NK-92 (cell line): ENCODE data around the gene SPHK2.
"Not testable (repeated sequence)": the region's sequence is repeated elsewhere in the genome, so short reads cannot be mapped to it uniquely, and the experiment has no call there.

Experiments used
- DNase-seq: peaks from one replicate; lab custom pipeline; 2025; ENCODE audit not compliant: unreplicated experiment; lab: John Stamatoyannopoulos, UW

Gene SPHK2

DNA sequence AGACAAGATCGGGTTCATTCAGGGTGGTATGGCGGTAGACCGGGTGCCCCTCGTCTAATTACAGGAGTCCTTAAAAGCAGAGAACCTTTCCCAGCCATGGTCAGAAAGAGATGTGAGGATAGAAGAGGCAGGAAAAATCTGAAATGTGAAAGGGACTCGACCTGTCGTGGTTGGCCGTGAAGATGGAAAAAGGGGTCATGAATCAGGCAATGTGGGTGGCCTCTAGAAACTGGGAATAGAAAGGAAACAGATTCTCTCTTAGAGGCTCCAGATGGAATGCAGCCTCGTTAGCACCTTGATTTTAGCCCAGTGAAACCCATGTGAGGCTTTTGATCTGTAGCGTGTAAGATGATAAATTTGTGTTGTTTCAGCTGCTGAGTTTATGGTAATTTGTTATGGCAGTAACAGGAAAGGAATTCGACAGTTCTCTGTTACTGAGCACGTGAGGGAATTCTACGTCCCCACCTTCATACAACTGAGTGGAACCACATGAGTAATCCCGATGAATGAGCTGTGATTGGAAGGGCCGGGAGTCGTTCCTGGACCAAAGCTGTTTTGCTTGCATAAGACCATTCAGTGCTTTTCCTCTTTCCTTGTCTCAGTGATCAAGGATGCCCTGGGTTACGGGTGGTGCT is 37.7 kb downstream of the SPHK2 start:
- DNase-seq = no peak

DNA sequence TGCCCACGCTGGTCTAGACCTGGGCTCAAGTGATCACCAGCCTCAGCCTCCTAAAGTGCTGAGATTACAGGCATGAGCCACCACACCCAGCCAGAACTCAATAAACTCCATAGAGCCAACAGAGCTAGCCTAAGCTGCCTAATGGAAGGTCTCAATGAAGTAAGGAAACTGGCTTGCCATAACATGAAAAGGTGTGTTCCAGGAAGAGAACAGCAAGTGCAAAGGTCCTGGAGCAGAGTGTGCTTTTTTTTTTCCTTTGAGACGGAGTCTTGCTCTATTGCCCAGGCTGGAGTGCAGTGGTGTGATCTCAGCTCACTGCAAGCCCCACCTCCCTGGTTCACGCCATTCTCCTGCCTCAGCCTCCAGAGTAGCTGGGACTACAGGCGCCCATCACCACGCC is 38.5 kb downstream of the SPHK2 start:
- DNase-seq = not testable (repeated sequence)

DNA sequence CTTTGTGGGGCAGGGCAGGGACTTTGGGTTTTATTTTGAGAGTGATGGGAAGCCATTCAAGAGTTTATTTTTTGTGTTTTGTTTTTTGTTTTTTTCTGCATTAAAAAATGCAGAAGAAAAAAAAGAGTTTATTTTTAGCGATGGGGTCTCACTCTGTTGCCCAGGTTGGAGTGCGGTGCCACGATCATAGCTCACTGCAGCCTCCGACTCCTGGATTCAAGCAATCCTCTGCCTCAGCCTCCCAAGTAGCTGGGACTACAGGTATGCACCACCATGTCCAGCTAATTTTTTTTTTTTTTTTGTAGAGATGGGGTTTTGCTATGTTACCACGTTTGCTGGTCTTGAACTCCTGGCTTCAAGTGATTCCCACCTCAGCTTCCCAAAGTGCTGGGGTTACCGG is 39.2 kb downstream of the SPHK2 start:
- DNase-seq = no peak

DNA sequence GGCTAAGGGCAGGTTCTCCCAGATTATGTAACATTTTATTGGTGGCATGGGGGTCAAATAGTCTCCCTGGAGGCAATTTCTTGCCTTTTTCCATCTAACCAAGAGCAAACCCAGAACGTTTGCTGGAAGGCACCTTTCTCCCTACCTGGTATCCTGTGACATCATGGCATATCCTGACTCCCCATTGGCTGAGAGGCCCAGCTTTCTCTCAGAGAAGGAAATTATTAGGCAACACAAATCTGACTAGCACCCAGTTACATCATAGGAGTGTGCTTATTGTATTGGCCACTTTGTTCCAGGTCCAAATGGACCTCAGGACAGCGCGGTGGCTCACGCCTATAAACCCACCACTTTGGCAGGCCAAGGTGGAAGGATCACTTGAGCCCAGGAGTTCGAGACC is 40.5 kb downstream of the SPHK2 start:
- DNase-seq = no peak

DNA sequence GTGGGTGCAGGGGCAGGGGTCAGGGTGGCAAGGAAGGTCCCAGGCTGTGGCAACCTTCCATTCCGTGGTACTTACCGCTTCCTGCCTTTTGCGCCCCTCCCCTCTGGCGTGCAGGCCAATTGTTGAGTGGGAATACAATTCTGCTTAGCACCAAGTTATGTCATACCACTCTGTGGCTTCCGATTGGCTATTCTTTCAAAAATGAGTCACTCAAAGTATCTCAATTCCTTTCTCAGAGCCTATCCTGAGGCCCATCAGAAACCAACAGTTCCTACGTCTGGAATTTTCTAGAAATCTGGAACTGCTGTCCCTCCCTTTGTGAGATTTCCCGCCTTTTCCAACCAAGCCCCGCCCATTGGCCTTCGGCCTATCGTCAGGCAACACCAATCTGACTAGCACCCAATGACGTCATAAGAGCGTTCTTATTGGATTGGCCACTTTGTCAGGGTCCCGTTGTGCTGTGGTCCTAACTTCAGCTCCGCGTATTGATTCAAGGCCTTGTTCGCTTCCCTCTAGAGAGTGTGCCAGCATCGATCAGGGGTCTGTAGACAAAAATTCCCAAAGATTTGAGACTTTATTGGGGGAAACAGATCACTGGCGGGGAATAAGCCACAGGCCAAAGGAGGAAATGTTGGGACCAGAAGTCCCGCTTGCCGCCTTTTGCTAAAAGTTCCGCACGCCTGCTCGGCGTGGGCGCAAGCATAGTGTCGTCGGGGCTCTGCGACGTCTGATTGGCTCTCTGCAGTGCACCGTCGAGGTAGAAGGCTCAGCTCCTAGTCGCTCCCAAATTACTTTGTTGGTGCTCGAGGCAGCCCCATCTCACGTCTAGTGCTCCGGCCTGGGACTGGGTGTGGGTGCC is 41.8 kb downstream of the SPHK2 start:
- no peak for DNase-seq

DNA sequence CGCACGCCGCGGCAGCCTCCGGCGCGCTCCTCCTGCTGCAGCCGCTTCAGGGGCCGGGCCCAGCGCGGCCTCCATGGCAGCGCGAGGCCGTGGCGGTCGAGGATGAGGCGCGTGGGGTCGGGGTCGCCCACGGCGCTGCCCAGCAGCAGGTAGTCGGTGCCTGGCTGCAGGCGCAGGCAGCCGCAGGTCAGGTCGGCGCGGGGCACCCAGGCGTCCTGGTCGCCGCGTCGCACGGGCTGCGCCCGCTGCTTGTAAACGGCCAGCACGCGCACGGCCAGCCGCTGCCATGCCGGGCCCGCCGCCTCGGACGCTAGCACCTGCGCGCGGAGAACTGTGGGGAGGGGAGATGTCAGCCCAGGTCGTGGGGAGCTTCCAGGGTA is 42.4 kb downstream of the SPHK2 start:
- no peak for DNase-seq

DNA sequence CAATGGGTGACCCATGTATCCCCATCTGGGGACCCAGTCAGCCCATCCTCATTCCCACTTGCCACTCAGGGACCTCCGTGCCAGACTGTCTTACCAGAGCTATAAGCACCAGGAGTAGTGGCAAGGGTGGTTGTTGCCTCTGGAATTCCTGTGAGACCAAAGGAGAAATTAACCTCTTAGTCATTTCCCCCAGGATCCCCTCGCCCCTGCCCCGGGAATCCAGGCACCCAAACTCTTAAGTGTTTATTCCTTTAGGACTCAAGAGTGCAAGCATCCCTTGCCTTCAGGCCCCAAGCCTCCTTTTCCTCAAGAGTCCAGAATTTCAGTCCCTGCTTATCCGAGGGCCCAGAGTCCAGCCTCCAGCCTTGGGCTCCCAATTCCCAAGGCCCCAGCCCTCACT is 44.4 kb downstream of the SPHK2 start:
- DNase-seq = no peak

DNA sequence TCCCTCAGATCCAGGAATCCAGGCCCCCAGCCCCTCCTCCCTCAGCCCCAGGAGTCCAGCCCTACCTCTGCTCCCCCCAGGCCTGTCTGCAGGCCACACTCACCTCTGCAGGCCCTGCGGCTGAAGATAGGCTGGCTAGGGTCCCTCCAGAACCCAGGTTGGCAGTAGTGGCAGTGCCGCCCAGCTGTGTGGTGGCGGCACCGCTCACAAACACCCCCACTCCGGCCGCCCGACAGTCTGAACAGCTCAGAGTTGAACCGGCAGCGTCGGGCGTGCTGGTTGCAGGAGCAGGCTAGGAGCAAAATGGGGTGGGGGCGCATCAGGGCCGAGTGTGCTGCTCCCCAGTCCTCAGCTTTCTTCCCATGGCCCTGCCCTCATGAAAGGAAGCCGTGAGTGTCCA is 45.2 kb downstream of the SPHK2 start:
- DNase-seq = no peak

DNA sequence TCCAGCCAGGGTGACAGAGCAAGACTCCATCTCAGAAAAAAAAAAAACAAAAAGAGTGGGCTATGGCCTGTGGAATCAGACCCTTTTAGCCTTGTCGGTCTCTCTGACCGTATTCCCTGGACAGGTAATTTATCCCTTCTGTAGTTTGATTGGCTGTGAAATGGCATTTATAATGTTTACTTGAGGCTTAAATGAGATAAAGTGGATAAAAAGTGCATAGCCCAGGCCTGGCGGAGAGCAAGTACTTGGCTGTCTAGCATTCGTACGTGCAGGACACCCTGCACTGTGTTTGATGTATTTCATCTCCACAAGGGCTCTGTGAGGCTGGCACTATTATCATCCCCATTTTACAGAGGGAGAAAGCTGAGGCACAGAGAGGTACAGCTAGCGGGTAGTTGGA is 46.5 kb downstream of the SPHK2 start:
- no peak for DNase-seq

DNA sequence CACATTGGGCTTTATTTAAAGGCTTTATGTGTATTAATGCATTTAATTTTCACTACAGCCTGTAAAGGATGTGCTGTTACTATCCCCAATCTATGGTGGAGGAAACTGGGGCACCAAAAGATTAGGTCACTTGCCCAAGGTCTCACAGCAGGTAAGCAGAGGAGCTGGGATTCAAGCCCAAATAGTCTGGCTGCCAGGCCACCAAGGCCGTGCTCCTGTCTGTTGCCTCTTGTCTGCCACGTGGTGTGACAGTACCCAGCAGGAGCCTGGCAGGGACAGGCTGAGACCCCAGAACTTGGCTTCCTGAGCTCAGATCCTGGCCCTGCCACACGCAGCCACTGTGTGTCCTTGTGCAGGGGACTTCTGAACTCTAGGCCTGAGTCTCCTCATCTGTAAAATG is 49.0 kb downstream of the SPHK2 start:
- DNase-seq = no peak

DNA sequence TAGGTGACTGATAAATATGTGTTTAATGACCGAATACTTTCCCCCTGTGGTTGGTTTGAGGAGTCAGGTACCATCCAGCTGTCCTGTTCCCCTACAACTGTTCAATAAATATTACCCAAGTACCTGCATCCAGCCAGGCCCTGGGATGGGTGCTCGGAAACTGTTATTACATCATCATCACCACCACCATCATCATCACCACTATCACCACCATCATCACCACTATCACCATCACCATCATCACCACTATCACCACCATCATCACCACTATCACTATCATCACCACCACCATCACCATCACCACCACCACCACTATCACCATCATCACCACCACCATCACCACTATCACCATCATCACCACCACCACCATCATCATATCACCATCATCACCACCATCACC is 49.5 kb downstream of the SPHK2 start:
- no peak for DNase-seq

DNA sequence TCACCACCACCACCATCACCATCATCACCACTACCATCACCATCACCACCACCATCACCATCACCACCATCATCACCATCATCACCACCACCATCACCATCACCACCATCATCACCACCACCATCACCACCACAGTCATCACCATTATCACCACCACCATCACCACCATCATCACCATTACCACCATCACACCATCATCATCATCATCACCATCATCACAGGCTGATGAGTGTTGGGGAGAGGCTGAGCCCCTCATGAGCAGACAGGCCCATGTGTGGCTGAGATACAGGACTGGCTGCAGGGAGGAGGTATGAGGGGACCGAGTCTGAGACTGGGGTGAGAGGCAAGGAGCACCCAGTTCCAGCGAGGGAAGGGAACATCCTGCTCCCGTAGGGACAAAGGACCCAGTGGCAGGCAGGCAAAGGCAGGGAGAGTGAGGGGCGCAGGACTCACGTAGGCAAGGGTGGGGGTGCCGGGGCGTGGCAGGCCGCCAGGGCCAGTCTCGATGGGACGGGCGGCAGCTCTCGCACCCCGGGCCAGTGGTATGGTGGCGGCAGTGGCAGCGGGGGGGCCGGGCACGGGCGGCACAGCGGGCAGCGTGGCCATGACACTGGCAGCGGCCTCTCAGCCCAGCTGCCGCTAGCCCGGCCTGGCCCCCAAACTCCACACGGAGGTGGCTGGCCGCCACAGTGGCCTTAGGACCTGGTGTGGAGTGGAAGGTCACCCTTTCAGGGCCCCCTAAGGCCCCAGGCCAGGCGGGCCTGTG is 50.8 kb downstream of the SPHK2 start:
- no peak for DNase-seq

DNA sequence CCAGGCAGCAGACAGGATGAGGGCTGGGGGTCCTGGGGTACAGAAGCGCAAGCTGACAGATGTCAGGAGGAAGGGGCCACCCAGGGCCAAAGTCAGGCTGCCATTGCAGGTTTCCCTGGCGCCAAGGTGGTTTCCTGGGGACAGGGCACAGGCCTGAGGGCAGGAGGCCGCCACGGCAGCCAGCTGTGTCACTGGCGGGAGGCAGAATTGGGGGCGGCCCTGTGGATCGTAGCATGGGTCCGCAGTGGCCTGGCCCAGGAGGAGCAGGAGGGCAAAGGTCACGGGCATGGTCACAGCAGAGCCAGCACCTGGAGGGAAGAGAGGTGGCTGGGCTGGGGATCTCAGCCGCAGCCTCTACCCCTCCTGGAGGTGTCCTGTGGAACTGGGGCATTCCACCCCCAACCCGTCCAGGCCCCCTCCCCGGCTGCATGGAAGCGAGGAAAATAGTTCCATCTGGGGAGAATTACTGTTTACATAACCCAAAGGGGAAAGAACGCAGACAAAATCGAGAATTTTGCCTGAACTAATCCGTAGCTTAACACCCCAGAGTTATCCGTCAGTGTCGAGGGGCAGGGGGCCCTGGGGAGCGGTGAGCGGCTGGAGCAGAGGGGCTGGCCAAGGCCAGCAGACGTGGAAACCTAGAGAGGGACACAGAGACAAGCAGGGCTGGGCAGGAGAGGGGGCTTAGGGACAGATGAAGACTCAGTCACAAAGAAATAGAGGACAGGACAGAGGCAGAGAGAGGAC is 51.6 kb downstream of the SPHK2 start:
- no peak for DNase-seq

DNA sequence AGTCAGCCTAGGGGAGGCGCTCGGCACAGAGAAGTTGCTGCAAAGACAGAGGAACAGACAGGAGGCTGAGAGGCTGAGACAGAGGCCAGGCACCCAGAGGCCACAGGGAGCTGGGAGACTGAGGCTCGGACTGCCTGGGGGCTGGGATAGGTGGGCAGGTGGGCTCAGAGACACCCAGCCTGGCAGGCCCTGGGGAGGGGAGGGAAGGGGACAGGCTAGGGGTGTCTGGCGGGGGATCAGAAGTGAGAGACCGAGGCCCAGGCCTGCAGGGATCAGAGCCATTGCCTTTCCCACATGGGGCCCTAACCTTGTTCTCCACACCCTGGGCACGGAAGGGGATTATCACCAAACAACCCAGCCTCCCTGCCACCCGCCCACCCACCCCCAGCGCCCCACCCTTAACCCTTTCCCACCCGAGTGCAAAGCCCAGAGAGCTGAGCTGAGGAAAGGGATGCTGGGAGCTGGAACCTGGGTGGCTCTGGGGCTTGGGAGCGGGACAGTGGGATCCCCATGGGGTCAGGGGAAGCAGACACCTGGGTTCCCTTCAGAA is 52.2 kb downstream of the SPHK2 start:
- DNase-seq = no peak

DNA sequence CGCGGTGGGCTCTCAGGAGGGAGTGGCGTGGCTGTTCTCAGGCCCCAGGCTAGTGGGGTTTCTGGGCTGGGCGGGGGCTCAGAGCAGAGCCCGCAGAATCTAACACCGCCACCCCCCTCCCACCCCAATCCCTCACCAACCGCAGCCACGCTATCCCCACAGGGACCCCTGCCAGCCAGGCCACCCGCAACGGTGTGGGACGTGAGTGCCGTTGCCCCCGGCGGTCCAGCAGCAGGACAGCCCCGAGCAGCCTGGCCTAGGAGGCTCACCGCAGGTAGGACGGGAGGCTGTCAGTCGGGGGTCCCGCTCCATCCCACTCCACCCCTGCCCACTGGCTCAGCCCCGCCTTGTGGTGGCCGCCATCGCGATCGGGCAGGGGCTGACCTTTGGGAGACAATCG is 53.7 kb downstream of the SPHK2 start, which contains the start of gene NTN5:
TSS of gene NTN5 (minus strand) at position 24 of the 400 bp plus-strand sequence. CDS start 2,031 bp downstream, outside the sequence.
- no peak for DNase-seq

DNA sequence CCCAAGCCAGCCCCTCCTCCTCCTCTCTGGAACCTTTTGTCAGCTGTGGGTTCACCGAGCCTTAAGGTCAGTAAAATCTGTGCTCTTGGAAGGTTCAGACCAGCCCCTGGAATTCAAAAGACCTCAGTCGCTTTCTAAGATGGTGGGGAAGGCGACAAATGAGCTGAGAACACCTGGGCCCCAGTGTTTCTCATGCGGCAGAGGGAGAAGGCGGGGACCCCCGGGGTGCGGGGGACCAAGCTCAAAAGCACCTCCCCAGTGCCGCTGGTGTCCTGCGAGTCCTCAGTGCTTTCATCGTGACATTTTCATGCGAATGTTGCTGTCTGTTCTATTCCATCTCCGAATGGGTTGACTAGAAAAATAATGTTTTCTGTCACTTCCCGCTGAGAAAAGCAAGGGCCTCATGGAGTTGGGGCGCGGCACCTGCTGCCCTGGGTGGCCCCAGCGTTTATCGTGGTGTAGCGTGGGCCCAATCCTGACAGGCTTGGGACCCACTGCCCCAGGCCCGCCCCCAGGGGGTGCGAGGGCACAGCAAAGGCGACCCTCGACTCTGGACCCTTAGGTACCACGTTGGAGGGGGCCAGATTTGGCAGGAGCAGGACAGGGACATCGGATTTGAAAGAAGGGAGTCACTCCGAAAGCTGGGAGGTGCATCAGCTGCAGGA is 54.3 kb downstream of the SPHK2 start:
- no peak for DNase-seq

DNA sequence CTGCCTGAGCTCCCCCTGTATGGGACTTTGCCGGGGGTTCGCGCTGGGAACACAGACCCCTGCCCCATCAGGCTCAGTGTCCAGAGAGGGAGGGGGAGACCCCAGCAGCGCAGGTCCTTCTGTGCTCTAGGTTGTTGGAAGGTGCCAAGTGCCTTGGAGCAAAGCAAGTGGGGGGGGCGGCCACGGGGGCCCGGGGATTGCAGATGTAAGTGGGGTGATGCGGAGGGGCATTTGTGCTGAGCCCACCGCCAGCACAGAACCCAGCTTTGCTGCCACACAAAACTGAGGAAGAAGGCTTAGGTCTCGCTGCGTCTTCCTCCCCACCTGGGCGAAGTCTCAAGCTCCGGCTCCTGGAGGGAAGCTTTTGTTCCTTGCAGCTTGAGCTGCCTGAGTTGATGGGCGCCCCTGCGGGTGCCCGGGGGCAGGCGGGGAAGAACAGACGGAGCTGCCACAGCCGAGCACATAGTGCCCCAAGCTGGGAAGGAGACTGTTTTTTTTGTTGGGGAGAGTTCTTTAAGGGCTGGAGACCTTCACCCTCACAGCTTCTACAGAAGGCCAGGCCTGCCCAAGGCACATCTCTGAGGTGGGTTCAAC is 55.0 kb downstream of the SPHK2 start:
- no peak for DNase-seq

DNA sequence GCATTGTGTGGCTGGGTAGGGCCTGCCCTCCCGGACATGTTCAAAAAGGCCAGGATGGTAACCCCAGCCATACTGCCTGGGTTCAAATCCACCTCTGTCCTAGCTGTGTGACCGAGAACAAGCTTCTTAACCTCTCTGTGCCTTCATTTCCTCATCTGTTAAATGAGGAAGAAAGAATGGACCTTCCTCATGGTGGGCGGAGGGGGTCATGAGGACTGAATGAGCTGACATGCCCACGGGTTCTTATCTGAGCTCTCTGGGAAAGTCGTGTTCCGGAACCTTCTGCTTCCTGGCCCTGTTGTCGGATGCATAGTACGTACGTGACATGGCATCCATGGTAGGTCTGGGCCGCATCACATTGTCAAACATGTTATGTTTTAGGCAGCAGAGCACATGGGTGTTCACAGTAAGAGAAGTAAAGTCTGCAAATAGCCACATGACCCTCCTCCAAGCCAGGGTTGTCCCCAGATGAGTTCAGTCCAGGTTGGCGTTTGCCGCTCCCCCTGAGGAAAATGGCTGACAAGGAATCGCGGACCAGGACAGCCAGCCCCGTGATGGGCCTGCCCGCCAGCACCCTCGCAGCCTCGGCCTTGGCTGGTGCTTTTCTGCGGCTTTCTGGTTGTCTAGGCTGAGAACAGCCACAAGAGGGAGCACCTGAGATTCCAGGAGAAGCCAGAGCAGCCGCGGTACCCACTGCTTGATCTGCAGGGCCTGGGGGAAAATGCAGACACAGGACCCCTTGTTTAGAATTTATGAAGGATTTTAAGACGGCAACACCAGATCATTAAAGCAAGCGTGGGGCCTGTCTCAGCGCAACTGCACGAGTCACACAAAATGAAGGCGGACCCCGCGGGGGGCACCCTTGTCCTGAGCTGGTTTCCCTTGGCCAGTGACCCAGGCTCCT is 55.9 kb downstream of the SPHK2 start:
- DNase-seq = no peak

DNA sequence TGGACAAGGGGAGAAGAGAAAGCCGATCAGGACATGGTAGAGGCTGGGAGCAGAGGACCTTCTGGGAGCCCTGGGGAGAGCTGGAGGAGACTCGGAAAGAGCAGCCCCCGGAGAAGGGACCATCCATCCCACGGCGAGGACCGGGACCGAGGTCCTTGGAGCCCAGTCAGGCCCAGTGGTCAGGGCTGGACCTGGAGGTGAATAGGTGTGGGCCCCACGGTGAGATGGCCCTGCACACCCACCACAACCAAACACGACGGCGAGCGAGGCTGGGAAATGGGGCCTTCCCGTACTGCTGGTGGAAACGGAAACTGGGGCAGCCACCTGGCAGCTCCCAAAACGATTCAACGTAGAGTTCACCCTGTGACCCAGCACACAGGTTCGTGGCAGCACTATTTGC is 57.2 kb downstream of the SPHK2 start:
- no peak for DNase-seq
